DMS53 treated with DMSO at 0.1 percent for 48 hours (cell line): ENCODE data around the gene SH2D3A.
"Not testable (repeated sequence)": the region's sequence is repeated elsewhere in the genome, so short reads cannot be mapped to it uniquely, and the experiment has no call there.

Experiments used
- DNase-seq: peaks from one replicate; lab custom pipeline; 2025; ENCODE audit not compliant: unreplicated experiment; lab: John Stamatoyannopoulos, UW

SH2D3A gene

DNA sequence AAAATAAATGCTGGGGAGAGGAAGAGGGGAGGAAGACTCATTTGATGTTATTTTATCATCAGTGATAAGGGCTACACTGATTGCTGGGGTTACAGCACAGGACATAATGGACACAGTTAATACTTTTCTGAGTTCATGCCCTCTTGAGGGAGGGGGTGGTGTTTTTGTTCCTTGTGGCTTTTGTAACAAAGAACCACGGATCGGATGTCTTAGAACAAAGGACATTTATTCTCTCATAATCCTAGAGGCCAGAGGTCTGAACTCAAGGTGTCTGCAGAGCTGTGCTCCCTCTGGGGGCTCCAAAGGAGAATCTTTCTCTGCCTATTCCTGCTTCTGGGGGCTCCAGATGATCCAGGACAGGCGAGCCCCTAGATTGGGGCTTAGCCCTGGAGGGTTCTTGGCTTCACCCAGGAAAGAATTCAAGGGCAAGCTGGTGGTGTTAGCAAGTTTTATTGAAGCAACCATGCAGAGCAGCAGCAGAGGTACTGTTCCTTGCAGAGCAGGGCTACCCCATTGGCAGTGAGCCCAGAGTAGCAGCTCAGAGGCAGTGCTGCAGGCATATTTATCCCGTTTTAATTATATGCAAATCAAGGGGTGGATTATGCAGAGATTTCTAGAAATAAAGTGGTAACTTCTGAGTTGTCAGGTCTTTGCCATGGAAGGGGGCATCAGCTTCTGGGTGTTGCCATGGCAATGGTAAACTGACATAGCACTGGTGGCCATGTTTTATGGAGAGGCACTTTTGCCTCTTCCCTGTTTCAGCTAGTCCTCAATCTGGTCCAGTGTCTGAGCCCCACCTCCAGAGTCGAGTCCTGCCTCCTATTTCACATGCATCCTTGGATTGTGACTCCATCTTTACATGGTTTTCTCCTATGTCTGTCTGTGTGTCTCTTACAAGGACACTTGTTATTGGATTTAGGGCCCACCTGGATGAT, 23.2 kb upstream of the SH2D3A start:
- no peak for DNase-seq

DNA sequence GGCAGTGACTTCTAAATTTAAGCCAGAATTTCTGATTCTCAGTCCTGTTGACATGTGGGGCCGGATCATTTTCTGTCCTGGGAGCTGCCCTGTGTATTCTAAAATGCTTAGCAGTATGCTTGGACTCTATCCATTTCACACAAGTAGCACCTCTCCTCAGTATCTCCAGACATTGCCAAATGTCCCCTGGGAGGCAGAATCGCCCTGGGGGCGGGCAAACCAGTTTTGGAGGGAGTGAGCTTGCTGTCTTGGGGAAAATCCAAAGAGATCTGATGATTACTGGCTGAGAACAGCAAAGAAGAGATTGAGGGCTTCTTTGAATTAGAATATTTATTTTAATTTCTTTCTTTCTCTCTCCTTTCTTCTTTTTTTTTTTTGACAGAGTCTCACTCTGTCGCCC, 21.7 kb upstream of the SH2D3A start:
- DNase-seq: no peak

DNA sequence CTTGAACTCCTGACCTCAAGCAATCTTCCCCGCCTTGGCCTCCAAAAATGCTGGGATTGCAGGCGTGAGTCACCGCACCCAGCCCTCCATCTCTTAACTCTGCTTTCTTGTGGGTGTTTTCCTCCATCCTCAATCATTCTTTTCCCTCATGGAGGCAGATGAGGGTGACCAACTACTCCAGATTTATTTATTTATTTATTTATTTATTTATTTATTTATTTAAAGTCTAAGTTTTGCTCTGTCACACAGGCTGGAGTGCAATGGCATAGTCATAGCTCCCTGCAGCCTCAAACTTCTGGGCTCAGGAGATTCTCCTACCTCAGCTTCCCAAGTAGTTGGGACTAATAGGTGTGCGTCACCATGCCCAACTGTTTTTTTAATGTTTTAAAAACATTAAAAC, 20.2 kb upstream of the SH2D3A start:
- DNase-seq: no peak

DNA sequence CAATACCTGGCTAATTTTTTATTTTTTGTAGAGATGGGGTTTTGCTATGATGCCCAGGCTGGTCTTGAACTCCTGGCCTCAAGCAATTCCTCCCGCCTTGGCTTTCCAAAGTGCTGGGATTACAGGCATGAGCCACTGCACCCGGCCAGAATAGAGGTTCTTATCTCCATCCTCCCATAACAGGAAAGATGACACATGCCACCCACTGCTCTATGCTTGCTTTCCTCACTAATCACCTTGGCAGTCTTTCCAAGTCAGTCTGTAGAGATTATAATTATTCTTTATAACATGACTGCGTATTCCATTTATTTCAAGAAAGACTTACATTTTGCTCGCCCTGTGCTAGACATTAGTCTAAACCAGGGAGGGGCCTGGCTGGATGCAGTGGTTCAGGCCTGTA, 12.0 kb upstream of the SH2D3A start:
- DNase-seq: no peak

DNA sequence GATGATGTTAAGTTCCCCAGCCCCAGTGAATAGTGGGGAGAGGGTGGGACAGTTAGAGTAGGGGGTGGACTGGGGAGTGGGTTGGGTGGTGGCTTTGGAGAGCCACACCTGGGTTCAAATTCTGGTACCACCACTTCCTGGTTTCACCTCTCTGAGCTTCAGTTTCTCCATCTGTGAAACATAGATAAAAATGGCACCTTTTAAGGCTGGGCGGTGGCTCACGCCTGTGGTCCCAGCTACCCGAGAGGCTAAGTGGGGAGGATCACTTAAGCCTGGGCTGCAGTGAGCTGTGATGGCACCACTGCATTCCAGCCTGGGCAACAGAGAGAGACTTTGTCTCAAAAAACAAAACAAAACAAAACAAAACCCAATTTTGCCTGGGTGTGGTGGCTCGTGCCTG, 11.2 kb upstream of the SH2D3A start:
- DNase-seq: no peak

DNA sequence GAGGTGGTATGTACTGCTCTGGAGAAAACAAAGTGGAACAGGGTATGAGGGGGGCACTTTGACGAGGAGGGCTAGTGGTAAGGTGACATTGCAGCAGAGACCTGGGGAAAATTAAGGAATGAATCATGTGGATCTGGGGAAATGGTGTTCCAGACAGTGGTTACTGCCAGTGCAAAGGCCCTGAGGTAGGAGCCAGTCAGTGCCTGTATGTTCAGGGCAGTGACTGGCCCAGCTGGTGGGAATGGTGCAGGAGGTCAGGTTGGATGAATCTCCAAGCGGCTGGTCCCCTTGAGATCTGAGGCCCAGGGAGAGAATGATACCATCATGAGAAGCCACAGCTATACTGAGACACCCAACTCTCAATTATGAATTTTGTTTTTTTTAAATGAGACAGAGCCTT, 10.2 kb upstream of the SH2D3A start:
- DNase-seq: no peak

DNA sequence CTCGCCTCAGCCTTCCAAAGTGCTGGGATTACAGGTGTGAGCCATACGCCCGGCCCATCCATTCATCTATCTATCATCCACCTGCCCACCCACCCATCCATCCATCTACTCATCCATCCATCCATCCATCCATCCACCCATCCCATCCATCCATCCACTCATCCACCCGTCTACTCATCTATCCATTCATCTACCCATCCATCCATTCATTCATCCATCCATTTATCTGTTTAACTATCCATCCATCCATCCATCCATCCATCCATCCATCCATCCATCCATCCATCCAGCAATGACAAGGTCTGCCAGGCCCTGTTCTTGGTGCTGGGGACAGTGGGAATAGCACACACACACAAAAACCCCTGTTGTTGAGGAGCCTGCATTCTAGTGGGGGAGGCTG, 9.8 kb upstream of the SH2D3A start:
- no peak for DNase-seq

DNA sequence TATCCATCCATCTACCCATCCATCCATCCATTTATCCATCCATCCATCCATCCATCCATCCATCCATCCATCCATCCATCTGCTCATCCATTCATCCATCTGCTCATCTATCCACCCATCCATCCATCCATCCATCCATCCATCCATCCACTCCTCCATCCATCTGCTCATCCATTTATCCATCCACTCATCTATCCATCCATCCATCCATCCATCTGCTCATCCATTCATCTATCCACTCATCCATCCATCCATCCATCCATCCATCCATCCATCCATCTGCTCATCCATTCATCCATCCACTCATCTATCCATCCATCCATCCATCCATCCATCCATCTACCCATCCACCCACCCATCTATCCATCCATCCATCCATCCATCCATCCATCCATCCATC, 8.8 kb upstream of the SH2D3A start:
- not testable (repeated sequence) for DNase-seq

DNA sequence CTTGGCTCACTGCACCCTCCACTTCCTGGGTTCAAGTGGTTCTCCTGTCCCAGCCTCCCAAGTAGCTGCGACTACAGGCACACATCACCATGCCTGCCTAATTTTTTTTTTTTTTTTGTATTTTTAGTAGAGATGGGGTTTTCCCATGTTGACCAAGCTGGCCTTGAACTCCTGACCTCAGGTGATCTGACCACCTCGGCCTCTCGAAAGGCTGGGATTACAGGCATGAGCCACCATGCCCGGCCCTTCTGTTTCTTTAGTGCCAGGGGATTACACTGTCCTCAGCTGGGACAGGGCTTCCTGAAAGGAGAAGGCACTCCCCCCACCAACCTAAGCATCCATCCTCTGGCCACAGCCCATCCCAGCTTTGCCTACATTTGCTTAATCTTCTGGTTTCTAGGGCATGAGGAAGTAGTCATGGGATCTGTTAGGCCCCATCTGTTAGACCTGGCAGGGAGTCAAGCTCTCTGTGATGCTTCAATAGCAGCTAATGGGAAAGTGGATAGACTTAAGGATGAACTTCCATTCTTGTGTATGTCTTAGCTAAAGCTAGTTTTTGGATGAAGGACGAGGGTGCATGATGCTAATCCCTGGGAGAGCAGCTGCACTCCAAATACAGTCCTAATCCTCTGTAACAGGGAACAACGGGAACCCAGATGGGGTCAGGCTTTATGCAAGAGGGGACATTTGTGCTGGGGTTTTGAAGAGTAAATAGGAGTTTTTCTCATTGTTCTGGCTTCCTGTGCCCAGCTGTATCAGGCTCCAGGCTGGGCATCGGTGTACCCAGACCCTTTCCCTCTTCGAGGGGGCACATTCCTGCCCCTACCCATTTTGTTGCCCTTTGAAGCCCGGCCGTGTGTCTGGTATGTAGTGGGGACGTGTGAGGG, 7.8 kb upstream of the SH2D3A start:
- DNase-seq: no peak

DNA sequence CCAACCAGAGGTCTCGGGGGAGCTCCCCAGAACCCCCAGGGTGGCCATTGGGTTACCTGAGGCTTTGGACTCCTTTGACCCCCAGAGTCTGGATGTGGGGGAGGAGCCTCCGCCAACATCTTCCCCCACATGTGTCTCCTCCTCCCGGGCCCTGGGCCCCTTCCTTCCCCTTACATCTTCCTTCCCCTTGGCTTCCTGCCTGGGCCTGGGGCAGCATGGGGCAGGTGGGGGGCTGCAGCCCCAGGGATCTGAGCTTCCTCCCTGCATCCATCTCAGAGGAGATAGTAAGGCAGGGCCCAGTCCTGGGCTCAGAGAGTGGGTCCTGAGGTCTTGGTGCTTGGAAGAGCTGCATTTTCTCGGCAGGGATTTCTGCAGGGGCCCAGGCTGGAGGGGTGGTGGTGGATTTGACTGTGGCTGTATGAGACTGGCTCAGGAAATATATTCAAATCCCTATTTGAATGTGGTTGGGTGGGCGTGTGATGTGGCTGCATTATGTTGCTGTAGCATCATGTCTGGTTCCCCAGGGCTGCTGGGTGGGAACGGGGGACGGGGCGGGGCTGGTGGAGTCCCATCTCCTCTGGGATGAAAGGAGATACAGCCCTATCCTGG, 6.2 kb upstream of the SH2D3A start:
- no peak for DNase-seq

DNA sequence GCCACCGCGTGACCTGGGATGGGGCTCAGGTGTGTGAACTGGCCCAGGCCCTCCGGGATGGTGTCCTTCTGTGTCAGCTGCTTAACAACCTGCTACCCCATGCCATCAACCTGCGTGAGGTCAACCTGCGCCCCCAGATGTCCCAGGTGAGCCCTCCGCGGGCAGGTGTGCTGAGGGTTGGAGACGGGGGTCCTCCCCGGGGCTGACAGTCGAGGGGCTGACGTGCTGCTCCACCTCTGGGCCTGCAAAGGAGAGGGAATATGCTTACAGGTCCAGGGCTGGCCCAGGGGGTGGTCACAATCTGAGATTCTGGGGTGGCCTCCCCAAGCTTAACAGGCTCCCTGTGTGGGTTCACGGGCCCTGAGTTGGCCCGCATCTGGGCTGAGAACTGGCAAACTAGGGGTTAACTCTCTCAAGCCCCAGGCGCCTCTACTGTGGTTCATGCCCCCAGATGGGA, 5.7 kb upstream of the SH2D3A start:
- DNase-seq: no peak

DNA sequence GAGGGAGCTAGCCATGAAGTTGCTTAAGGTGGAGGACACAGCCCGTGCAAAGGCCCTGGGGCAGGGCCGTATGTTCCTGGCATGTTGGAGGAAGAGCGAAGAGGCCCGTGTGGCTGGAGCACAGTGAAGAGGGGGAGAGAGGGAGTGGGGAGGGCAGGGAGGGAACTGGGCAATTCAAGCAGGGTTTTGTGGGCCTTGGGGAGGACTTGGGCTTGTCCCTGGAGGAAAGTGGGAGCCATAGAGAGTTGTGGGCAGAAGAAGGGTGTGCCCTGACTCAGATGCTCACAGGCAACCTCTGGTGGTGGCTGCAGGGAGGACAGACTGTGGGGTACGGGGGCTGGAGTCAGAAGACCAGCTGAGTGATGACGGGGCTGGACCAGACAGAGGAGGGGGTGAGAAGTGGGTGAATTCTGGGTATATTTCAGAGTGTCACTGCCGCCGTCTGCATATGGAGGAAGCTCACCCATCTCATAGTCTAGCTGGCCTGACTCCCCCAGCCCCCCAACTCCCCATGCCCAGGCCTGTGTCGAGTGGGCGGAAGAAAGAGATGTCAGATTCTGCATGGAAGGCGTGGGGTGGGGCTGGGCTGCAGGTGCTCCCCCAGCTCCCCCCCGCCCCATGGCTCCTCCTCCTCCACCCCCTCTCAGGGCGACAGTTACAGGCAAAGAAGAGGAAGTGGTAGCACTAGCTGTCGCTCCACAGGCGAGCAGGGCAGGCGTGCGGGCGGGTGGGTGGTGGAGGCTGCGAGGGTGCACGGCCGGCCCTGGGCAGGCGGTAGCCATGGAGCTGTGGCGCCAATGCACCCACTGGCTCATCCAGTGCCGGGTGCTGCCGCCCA, 5.0 kb upstream of the SH2D3A start, which contains the start of gene VAV1:
Gene VAV1 (plus strand): TSS at position 681 of the 838 bp plus-strand sequence. CDS start 100 bp downstream, at position 781.
- no peak for DNase-seq

DNA sequence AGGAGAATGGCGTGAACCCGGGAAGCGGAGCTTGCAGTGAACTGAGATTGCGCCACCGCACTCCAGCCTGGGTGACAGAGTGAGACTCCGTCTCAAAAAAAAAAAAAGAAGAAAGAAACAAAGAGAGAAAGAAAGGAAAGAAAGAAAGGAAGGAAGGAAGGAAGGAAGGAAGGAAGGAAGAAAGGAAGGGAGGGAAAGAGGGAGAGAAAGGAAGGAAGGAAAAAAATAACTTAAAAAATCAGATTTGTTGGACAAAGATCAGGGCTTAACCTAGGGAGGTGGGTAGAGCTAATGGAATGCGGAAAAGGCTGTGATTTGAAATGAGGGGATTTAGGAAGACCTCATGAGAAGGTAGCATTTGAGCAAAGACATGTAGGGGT, 4.4 kb upstream of the SH2D3A start:
- DNase-seq: not testable (repeated sequence)

DNA sequence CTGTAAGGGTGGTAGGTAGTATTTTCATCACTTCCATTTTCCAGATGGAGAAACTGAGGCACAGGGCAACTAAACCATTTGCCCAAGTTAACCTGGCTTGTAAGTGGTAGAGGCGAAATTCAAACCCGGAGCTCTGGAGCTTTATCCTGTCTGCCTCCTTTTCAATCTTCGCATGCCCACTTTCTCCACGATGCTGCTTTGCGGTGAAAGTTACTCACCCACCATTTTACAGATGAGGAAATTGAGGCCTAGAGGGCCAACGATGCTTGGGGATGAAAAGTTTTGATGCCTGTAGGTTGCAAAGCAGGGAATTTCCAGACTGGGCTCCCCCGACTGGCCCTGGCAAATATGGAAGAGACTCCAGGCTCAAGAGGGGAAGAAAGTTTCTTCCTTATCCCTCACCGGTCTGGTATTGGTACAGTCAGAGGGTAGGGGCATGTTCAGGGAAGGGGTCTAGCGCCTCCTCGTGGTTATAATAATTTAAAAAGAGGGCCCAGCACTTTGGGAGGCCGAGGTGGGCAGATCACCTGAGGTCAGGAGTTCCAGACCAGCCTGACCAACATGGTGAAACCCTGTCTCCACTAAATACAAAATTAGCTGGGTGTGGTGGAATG, 1.9 kb upstream of the SH2D3A start:
- no peak for DNase-seq

DNA sequence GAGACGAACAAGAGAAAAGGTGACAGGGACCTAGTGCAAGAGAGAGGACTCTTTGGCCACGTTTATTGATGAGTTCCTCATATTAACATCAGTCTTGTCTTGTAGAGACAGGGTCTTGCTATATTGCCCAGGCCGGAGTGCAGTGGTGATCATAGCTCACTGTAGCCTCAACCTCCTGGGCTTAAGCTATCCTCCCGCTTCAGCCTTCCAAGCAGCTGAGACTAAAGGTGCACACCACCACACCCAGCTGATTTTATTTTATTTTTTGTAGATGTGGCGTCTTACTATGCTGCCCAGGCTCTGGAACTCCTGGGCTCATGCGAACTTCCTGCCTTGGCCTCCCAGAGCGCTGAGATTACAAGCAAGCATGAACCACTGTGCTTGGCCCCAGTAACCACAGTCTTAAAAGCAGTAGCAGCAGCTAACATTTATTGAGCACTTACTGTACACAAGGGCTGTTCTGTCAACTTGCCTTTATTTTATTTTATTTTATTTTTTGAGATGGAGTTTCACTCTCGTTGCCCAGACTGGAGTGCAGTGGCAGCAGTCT, 1.1 kb upstream of the SH2D3A start:
- no peak for DNase-seq

DNA sequence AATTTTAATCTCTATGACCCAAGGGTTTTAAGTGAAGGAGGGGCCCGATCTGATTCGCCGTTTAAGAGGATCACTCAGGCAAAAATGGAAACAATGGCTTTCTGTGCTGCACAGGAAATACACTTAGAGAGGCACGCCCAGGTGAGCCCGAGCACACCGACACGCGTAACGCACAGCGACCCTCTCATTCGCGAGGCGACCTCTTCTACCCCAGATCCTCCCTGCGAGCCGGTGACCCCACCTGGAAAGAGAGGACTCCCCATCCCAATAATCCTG, 216 bp downstream of the SH2D3A start:
- no peak for DNase-seq

DNA sequence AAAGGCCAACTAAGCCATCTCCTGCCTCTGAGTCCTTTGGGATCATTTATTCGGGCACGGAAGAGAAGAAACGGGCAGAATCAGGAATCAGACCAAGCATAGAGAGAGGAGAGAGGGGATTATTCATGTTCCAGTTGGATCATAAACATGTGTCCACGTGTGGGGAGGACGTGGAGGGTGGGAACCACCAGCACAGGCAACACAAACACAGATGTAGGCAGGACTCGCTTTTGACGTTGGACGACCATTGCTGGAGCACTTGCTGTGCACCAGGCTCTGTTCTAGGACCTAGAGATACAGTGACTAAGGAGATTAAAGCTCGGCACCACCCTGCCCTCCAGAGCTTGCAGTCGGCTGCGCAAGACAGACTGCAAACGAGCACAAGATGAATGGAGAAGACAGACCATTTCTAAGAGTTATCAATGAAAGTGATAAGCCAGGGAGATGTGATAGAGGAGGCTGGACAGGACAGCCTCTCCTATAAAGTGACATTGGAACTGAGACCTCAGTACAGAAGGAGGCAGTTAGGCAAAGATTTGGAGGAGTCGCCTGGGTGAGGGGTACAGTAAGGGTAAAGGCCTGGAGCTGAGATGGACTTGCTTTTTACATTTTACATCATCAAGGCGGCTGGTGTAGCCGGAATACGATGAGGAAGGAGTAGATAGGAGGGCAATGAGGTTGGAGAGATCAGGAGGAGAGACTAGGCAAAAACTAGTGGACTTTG, 716 bp downstream of the SH2D3A start:
- DNase-seq: no peak

DNA sequence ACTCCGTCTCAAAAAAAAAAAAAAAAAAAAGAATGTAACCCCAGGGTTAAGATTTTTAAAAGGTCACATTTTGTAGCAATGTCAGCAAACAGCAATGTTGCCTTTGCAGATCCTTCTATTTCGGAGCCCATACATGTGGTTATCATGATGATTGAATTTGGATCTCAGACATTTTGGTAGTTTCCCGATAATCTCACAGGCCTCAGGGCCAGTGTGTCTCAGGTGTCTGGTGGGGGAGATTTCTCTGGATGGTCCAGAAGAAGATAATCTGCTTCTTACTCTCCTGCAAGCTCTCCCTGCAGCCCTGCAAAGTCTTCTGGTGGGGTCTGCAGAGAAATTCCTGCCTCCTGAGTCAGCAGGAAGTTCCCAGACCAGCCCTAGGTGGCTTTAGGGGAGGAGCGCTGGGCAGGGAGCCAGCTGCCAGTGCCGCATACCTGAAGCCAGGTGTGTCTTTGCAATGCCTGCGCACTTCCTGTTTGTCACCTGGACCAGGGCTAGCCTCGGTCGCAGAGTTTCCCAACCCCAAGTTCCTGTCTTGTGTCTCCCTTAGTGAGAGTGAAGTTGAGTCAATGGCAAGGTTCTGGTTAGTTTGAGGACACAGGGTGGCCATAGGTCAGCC, 1.4 kb downstream of the SH2D3A start:
- peak; percentile 20 for DNase-seq

DNA sequence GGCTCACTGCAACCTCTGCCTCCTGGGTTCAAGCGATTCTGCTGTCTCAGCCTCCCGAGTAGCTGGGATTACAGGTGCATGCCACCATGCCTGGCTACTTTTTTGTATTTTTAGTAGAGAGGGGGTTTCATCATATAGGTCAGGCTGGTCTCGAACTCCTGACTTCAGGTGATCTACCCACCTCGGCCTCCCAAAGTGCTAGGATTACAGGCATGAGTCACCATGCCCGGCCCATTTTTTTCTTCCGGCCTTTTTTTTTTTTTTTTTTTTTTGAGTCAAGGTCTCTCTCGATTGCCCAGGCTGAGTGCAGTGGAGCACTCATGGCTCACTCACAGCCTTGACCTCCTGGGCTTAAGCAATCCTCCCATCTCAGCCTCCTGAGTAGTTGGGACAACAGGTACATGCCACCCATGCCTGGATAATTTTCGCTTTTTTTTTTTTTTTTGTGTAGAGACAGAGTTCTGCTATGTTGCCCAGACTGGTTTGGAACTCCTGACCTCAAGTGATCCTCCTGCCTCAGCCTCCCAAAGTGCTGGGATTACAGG, 4.9 kb downstream of the SH2D3A start:
- not testable (repeated sequence) for DNase-seq
